ENCODE results near the gene ATXN1. TPM values are rescaled to one million over a fixed set of nuclear protein-coding genes. Genes with fewer than 3 reads are reported as not detected.

The ATXN1 gene
- total and polyA plus RNA-seq, 2 of the 8 experiments (the other 6 are each of a cell fraction or from before 2014, with no cell fraction given), result 1.6 to 4.0 TPM

- Histone ChIP-seq H2BK120ac (replicated peaks; ENCODE audit: low read depth, low read length) (no peak overlapping the region), H3K56ac (replicated peaks; ENCODE audit: insufficient read length, low read depth, low read length) (no peak overlapping the region), H3K36me3 (ENCODE audit: control insufficient read depth in 2 of 4, insufficient read depth in 4 of 4, low read length in 3 of 4) (no peaks in the 10 kb centered on the region), H3K4me3 (ENCODE audit: extremely low read depth in 1 of 4, insufficient read depth in 2 of 4, low read depth in 3 of 4, low read length in 4 of 4) (no peak overlapping the region), H3K27ac (ENCODE audit: low read depth, low read length) (no peak overlapping the region), H2AFZ (ENCODE audit: low read length) (no peak overlapping the region), H4K20me1 (replicated peaks in 1 of 2; ENCODE audit: control insufficient read depth in 1 of 2, insufficient read depth in 2 of 2, low read length in 2 of 2) (no peaks in the 10 kb centered on the region), H3K4me2 (ENCODE audit: insufficient read depth in 1 of 2, low read depth in 2 of 2, low read length in 2 of 2) (no peak overlapping the region), H2BK20ac (ENCODE audit: low read length) (no peak overlapping the region), H3K9ac (replicated peaks in 1 of 4; ENCODE audit: extremely low read depth in 1 of 4, low read depth in 3 of 4, low read length in 3 of 4) (no peak overlapping the region), H3K4ac (replicated peaks; ENCODE audit: insufficient read length, low read depth, low read length) (no peak overlapping the region), H3K9me3 (ENCODE audit: insufficient read depth in 2 of 2, low read depth in 1 of 2, low read length in 1 of 2) (no peaks in the 10 kb centered on the region), H3K4me1 (replicated peaks in 1 of 4; ENCODE audit: control insufficient read depth in 3 of 4, insufficient read depth in 4 of 4, low read length in 3 of 4) (no peaks in the 10 kb centered on the region; a peak in 1 of 7 replicates), H3K23me2 (ENCODE audit: low read depth, low read length) (no peaks in the 10 kb centered on the region), H2AK5ac (ENCODE audit: low read depth, low read length) (no peak overlapping the region), H3K14ac (ENCODE audit: insufficient read length) (no peak overlapping the region), H3K23ac (ENCODE audit: insufficient read length) (no peak overlapping the region), H3K79me2 (ENCODE audit: control insufficient read depth in 1 of 2, insufficient read depth in 2 of 2, low read length in 2 of 2) (no peaks in the 10 kb centered on the region), H2BK12ac (ENCODE audit: low read depth, low read length) (no peak overlapping the region), H2BK15ac (ENCODE audit: low read length) (no peak overlapping the region), H3K27me3 (replicated peaks in 1 of 4; ENCODE audit: control insufficient read depth in 3 of 4, extremely low read depth in 1 of 4, insufficient read depth in 3 of 4, low read length in 3 of 4) (no peaks in the 10 kb centered on the region), H2BK5ac (ENCODE audit: low read depth, low read length) (no peak overlapping the region), H4K5ac (ENCODE audit: insufficient read length, low read depth, low read length) (no peak overlapping the region), H4K91ac (replicated peaks; ENCODE audit: insufficient read length, low read length) (no peak overlapping the region), H3K79me1 (ENCODE audit: low read depth, low read length) (no peaks in the 10 kb centered on the region), H3K18ac (ENCODE audit: extremely low read depth, low read length) (no peak overlapping the region), H4K8ac (ENCODE audit: extremely low read depth, insufficient read depth, low read length) (no peak overlapping the region)
- ChIA-PET CTCF (ENCODE audit: partially characterized antibody) (interaction anchor here (1.2 to 2.2 kb wide), 2 partner anchors 227 to 353 kb away, joined by 4 to 5 read pairs; no protein-coding TSS in a partner anchor), POLR2A (ENCODE audit: partially characterized antibody) (interaction anchor here (0.6 to 1.0 kb wide), 2 partner anchors 20 to 287 kb away, joined by 3 read pairs; no protein-coding TSS in a partner anchor)
- TF ChIP-seq KDM1A (IDR thresholded peaks at IDR 0.05; ENCODE audit: borderline replicate concordance, low read length), result no peak
- no peak for TF ChIP-seq CEBPB (IDR thresholded peaks at IDR 0.05; ENCODE audit: low read depth, low read length)
- no peak for TF ChIP-seq SP4 (IDR thresholded peaks at IDR 0.05; ENCODE audit: low read length)
- no peak for TF ChIP-seq GTF2F1 (IDR thresholded peaks at IDR 0.05; ENCODE audit: borderline replicate concordance, low read depth, low read length)
- no peak for TF ChIP-seq BACH1 (IDR thresholded peaks at IDR 0.05; ENCODE audit: low read length)
- TF ChIP-seq TEAD4 (IDR thresholded peaks at IDR 0.05; ENCODE audit: low read depth, low read length), result no peak
- FAIRE-seq (no peak), DNase-seq (ENCODE audit: low read depth in 1 of 2, low spot score in 2 of 2) (no peak)
- WGBS, 2 experiments (ENCODE audit: extremely low coverage in 1 of 2, insufficient coverage in 1 of 2, insufficient read length in 1 of 2, insufficient replicate concordance in 2 of 2, low coverage in 1 of 2, low lambda C conversion rate in 2 of 2, missing lambda C conversion rate in 1 of 2), result 79% methylated on average over 5 of the region's 5 CpGs; no CpG with 5 or more reads in 1 of the 2 experiments
Measured at GRCh38 chr6:16737925-16738324, 23.3 kb downstream of the ATXN1 start.
